Colonic mucosa (tissue), 4 donors: ENCODE data around the gene TMEM143. TPM values are rescaled to one million over a fixed set of nuclear protein-coding genes. Genes with fewer than 3 reads are reported as not detected.
"Not testable (repeated sequence)": the region's sequence is repeated elsewhere in the genome, so short reads cannot be mapped to it uniquely, and the experiment has no call there.

Experiments
- DNase-seq: peaks from one replicate; pipeline ENCODE4 v3.0.0-alpha.2; 2020
- H3K27ac ChIP-seq: fragments of 200-600 bp; one replicate; pipeline ENCODE4 v1.8.0; 2021
- H3K27me3 ChIP-seq: fragments of 200-600 bp; one replicate; pipeline ENCODE4 v1.8.0; 2021
- H3K36me3 ChIP-seq: fragments of 200-600 bp; one replicate; pipeline ENCODE4 v1.8.0; 2021
- H3K4me1 ChIP-seq: fragments of 200-600 bp; one replicate; pipeline ENCODE4 v1.8.0; 2021; ENCODE audit warnings: mild to moderate bottlenecking
- H3K4me3 ChIP-seq: fragments of 200-600 bp; one replicate; pipeline ENCODE4 v1.8.0; 2021
- H3K9ac ChIP-seq, 2 donors: one replicate each; pipeline ENCODE4 v1.7.0; 2013; ENCODE audit warnings: control low read depth in 2 of 2, low read depth in 2 of 2, low read length in 2 of 2
- H3K9me3 ChIP-seq: fragments of 200-600 bp; one replicate; pipeline ENCODE4 v1.8.0; 2021
- intact Hi-C: fragments of 100-400 bp; cut with DNase I; formaldehyde crosslinking; loops from one replicate; pipeline ENCODE4 v1.14.1; 2022
- total RNA-seq, 2 donors: library from RNA; stranded (reverse); fragmentation: NEBNext Ultra II Directional in 1 of 2; extraction: Animal tissue kit (Norgen Biotek cat#: 25700) in 1 of 2; gene quantifications; one replicate each; pipeline ENCODE4 v1.2.1, GENCODE V29; 2021
- TF ChIP-seq, protein P1 (sequence below): fragments of 200-600 bp; IDR thresholded peaks from one replicate; pipeline ENCODE4 v1.8.0; 2022; ENCODE audit warnings: antibody characterized with exemption, mild to moderate bottlenecking
- donor health status: healthy.
- donor health status: DM: no; HTN: no; CAD: no.
- donor health status: DM: no; HTN: no; CAD: no.

TMEM143 gene
- total RNA-seq, 2 donors from 2014 or later = 8.9 to 18.2 TPM

DNA sequence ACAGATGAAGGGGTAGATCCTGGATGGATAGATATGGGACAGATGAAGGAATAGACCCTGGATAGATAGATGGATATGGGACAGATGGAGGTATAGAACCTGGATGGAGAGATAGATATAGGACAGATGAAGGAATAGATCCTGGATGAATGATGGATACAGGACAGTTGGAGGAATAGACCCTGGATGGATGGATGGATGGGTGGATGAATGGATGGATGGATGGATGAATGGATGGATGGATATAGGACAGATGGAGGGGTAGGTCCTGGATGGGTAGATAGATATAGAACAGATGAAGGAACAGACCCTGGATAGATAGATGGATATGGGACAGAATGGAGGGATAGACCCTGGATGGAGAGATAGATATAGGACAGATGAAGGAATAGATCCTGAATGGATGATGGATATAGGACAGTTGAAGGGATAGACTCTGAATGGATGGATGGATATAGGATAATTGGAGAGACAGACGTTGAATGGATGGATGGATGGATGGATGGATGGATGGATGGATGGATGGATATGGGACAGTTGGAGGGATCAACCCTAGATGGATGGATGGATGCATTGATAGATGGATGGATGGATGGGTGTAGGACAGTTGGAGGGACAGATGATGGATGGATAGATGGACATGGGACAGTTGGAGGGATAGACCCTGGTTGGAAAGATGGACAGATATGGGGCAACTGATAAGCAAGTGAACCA, 61.7 kb downstream of the TMEM143 start:
- H3K4me3 ChIP-seq = no peak overlapping the region
- H3K36me3 ChIP-seq = no peaks in the 10 kb centered on the region
- intact Hi-C loops = no loop called here
- H3K27ac ChIP-seq = no peak overlapping the region
- H3K27me3 ChIP-seq = no peaks in the 10 kb centered on the region
- no peak for DNase-seq
- no peaks in the 10 kb centered on the region for H3K9me3 ChIP-seq
- no peak overlapping the region for H3K9ac ChIP-seq
- TF ChIP-seq, protein P1, sequence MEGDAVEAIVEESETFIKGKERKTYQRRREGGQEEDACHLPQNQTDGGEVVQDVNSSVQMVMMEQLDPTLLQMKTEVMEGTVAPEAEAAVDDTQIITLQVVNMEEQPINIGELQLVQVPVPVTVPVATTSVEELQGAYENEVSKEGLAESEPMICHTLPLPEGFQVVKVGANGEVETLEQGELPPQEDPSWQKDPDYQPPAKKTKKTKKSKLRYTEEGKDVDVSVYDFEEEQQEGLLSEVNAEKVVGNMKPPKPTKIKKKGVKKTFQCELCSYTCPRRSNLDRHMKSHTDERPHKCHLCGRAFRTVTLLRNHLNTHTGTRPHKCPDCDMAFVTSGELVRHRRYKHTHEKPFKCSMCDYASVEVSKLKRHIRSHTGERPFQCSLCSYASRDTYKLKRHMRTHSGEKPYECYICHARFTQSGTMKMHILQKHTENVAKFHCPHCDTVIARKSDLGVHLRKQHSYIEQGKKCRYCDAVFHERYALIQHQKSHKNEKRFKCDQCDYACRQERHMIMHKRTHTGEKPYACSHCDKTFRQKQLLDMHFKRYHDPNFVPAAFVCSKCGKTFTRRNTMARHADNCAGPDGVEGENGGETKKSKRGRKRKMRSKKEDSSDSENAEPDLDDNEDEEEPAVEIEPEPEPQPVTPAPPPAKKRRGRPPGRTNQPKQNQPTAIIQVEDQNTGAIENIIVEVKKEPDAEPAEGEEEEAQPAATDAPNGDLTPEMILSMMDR = no peak
- no peaks in the 10 kb centered on the region for H3K4me1 ChIP-seq

DNA sequence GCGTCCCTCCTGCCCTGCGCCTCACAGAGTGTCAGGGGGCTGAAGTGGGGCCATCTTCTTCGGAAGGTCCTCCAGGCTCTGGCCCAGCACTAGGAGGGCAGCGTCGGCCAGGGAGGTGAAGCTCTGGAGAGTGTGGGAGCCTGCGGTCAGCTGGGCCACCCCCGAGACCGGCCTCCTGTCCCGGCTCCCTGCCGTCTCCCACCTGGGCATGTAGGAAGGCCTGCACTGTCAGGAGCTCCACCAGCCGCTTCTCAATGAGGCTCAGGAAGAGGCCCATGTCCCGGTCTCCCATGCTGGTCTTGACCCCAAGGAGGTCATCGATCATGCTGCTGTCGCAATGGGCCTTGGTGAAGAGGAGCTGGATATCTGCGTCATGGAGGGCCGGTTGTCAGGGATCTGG, 65.8 kb downstream of the TMEM143 start:
- Histone ChIP-seq H3K9me3 (no peaks in the 10 kb centered on the region), H3K27me3 (no peaks in the 10 kb centered on the region), H3K4me1 (no peaks in the 10 kb centered on the region), H3K9ac (no peak overlapping the region), H3K4me3 (no peak overlapping the region), H3K36me3 (no peaks in the 10 kb centered on the region), H3K27ac (no peak overlapping the region)
- intact Hi-C loops = no loop called here
- TF ChIP-seq, protein P1 = no peak
- DNase-seq = no peak

- Histone ChIP-seq H3K4me1 (no peaks in the 10 kb centered on the region), H3K27ac (no peak overlapping the region), H3K9me3 (no peaks in the 10 kb centered on the region), H3K4me3 (no peak overlapping the region), H3K27me3 (no peaks in the 10 kb centered on the region), H3K9ac (no peak overlapping the region), H3K36me3 (no peaks in the 10 kb centered on the region)
- intact Hi-C loops = no loop called here
- no peak for DNase-seq
- TF ChIP-seq, protein P1 = no peak
These were observed 66.6 kb downstream of the TMEM143 start for GRCh38 chr19:48296963-48297734.

GRCh38 chr19:48295458-48295857, 68.3 kb downstream of the TMEM143 start:
- Histone ChIP-seq H3K27ac (no peak overlapping the region), H3K4me1 (peaks cover 4% of the 10 kb centered on the region), H3K9me3 (no peaks in the 10 kb centered on the region), H3K9ac (no peak overlapping the region), H3K27me3 (no peaks in the 10 kb centered on the region), H3K36me3 (no peaks in the 10 kb centered on the region), H3K4me3 (no peak overlapping the region)
- intact Hi-C loops = no loop called here
- TF ChIP-seq, protein P1 = no peak
- no peak for DNase-seq

DNA sequence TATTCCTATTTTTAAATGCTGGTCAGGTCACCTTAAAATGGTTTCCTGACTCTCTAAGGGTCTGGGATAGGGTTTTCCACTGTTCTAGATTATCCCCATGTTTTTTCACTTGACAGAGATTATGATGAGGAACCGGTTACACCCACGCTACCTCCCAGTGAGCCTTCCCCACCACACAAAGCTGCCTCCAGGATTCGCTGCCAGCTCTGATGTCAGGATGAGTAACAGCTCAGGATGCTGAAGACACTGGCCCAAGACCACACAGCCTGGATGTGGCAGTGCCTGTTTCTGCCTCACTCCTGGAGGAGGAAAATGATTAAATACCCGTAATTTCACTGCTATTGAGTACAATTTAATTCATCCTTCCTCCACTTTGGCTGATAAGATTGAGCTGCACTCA, 70.9 kb downstream of the TMEM143 start:
- intact Hi-C loops = no loop called here
- TF ChIP-seq, protein P1 = no peak
- H3K4me3 ChIP-seq = no peak overlapping the region
- no peak overlapping the region for H3K9ac ChIP-seq
- no peak overlapping the region for H3K27ac ChIP-seq
- H3K4me1 ChIP-seq = peaks cover 4% of the 10 kb centered on the region
- H3K36me3 ChIP-seq = no peaks in the 10 kb centered on the region
- no peaks in the 10 kb centered on the region for H3K9me3 ChIP-seq
- H3K27me3 ChIP-seq = no peaks in the 10 kb centered on the region
- DNase-seq = no peak

DNA sequence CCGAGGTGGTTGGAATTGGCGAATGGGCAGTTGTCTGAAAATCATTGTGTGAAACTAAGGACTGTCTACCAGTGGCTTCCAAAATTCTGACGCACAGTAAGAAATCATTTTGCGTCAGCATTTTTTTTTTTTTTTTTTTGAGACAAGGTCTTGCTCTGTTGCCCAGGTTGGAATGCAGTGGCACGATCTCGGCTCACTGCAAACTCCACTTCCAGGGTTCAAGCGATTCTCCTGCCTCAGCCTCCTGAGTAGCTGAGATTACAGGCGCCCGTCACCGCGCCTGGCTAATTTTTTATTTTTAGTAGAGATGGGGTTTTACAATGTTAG, 72.3 kb downstream of the TMEM143 start:
- not testable (repeated sequence) for H3K27ac ChIP-seq, H3K9ac ChIP-seq, H3K4me1 ChIP-seq, H3K36me3 ChIP-seq, H3K9me3 ChIP-seq, DNase-seq, H3K27me3 ChIP-seq
- peak overlapping the region; percentile 41 for H3K4me3 ChIP-seq
- intact Hi-C loops = loop anchor here (1.0 kb wide), 1 partner anchor 24 kb away; no protein-coding TSS in a partner anchor
